GM19023 (cell line): Measurements from ENCODE around the gene GIPC2.
"Not testable (repeated sequence)": the region's sequence is repeated elsewhere in the genome, so short reads cannot be mapped to it uniquely, and the experiment has no call there.

Experiments used
- ATAC-seq: cut with Tn5 transposase; IDR thresholded peaks from one replicate; pipeline ENCODE4 v1.9.1; 2021; ENCODE audit warnings: mild to moderate bottlenecking, moderate library complexity; ENCODE audit not compliant: unreplicated experiment

The GIPC2 gene

DNA sequence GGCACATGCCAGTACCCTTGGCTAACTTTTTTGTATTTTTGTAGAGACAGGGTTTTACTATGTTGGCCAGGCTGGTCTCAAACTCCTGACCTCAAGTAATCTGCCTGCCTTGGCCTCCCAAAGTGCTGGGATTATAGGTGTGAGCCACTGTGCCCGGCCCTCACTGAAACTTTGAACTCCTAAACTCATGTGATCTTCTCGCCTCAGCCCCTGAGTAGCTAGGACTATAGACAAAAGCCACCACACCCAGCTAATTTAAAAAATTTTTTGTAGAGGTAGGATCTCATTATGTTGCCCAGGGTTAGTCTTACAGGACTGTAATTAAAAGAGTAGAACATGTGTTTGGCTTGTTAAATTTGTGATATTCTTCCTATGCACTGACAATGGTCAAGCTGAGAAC, 19.1 kb downstream of the GIPC2 start:
- ATAC-seq, result not testable (repeated sequence)

- ATAC-seq, result no peak
Measured at GRCh38 chr1:78068681-78069283, 23.0 kb downstream of the GIPC2 start.

DNA sequence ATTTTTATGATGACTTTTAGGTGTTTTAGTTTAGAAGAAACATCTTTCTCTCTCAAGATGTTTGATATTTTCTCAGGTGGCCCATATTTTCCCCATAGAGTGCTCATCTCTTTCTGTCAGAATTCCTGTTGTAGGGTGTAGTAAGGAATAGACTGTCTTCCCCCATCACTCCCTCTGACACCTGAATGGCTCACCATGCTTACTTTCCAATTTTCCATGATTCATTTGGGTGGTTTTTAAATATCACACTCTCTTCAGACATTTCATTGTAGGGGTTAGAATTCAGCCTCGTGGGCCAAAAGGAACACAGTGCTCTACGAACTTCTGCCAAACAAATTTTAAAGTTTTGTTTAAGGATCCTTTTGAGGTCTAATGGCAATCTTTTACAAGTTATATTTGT, 24.0 kb downstream of the GIPC2 start:
- ATAC-seq, result no peak

GRCh38 chr1:78070210-78070609, 24.4 kb downstream of the GIPC2 start:
- no peak for ATAC-seq

DNA sequence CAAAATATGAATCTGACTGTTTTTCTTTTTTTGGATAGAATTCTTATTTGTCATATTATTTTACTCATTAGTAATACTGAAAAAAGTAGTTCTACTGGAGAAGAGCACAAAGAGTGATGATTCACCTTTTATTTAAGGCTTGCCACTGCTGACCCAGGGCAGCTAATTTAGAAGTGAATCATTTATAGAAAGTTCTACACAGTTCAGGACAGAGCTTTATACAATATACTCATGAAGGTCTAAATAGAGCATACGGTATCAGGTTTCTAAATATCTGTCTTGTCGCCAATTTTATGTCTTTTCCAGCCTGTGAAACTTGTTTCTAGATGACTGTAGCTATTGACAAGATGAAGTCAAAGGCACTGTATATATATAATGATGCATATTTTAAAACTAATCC, 25.0 kb downstream of the GIPC2 start:
- ATAC-seq, result no peak

DNA sequence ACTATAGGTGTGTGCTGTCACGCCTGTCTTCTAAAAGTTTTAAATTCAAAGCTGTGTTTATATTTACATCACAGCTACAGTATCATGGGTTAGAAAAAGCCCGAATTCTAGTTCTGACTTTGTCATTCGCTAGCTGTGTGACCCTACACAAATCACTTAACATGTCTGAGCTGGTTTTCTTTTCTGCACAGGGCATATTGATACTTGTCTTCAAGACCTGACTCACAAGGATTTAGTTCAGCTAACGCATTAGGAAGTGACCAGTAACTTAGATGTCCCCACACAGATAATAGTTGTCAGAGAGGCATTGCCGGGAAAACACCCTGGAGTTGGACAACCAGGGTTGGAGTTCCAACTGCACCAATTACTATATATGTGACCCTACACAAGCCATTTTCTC, 25.9 kb downstream of the GIPC2 start:
- no peak for ATAC-seq

GRCh38 chr1:78072216-78072615, 26.4 kb downstream of the GIPC2 start:
- no peak for ATAC-seq

DNA sequence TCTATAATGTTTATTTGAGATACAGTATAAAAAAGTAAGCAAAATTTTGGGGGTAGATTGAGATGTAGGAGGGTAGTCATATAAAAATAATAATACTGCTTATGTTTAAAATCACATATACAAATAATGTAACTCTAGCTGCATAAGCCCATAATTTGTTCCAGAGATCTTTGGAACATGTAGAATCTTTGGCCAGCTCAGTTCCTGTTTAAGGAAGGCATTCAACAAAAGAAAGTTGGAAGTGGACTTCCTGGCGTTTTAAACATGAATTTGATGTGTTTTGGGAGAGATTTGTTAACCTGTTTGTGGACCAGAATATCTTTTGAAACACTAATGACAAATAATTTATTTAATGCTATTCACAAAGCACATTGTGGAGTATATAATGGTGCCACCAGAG, 27.7 kb downstream of the GIPC2 start:
- ATAC-seq, result no peak

- ATAC-seq, result no peak
Measured at GRCh38 chr1:78075621-78076020, 29.9 kb downstream of the GIPC2 start.

DNA sequence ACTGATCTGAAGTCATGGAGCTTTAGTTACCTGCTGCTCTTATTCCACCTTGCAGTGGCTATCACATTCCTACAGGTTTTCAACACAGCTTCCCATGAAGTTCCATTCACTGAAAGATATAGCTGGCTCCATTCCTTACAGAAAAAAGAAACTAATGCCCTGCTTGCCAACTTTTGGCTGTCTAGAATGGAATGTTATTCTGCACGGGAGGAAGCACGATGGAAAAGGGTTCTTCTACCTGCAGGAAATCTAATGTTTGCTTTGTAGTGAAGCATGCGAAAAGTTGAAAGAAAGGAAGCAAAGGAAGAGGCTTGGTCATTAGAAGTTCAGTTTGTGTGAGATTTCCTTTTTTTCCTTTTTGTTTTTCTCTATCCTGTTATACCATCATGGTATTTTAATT, 32.6 kb downstream of the GIPC2 start:
- no peak for ATAC-seq

DNA sequence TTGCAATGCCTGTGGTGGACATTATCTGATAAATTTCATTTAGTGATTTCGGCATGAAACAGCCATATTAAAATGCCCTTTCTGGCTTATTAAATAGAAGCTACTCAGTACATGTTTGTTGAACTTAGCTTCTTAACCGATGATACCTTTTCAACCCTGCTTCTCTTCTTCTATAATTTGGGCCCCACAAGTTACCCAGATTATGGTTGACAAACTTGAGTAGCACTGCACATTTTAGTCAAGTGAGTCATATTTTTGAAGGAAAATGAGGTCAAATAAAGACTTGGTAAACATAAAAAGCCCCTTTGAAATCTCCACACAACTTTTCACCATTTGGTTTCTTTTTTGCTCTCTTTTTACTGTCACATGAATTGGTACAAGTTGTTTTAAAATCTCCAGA, 33.8 kb downstream of the GIPC2 start:
- ATAC-seq, result no peak

DNA sequence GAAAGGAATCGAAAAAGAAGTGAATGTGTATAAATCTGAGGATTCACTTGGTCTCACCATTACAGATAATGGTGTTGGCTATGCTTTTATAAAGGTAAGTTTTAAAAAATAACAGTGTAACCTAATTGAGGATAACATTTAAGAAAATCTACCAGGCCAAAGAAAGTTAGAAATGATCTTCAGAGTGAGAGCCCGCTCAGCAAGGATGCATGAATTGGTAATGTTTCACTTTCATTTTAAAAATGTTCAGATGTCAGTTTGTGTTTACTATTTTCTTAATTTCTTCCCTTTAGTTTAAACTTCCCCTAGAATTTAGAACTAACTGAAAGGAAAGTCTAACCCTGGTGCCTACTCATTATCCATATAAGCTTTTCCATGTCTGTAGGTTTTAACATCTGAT, 35.0 kb downstream of the GIPC2 start:
- no peak for ATAC-seq

DNA sequence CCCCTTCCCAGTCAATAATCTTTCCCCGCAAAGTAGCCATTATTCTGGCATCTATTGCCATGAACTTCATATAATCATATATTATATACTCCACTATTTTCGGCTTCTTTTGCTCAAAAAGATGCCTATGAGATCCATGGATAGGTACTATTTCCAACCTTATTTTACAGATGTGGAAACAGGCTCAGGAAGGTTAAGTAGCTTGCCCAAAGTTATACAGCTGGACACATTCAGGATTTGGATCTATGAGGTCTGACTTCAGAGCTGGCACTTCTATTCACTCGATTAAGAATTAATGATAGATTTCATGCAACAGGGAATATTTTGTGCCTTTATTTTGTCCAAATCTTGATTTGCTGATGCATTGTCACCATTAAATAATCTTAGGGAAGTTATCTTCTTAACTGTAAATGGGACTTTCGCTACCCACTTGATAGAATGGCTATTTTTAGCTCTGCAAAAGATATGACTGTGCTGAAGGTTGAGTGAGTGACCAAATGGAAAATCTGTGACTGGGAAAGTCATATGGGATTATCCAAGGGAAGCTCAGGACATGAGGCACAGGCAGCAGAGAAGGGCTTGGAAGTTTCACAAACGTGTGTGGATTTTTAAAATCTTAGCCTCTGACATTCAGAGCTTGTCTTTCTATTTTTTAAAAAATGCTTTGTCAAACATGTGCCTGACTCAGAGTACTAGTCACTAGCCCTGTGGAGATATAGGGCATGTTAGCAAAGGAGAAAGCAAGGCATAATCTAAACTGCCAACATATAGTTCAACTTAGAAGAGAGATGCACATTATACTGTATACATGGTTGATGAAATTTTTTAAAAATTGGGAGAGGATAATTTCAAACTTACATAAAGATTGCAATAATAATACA, 36.5 kb downstream of the GIPC2 start:
- ATAC-seq, result no peak

DNA sequence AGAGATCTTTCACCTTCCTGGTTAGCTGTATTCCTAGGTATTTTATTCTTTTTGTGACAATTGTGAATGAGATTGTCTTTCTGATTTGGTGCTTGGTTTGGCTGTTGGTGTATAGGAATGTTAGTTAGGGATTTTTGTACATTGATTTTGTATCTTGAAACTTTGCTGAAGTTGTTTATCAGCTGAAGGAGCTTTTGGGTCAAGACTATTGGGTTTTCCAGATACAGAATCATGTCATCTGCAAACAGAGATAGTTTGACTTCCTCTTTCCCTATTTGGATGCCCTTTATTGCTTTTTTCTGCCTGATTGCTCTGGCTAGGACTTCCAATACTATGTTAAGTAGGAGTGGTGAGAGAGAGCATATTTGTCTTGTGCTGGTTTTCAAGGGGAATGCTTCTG, 38.9 kb downstream of the GIPC2 start:
- ATAC-seq, result not testable (repeated sequence)

- no peak for ATAC-seq
Measured at GRCh38 chr1:78086697-78087096, 40.9 kb downstream of the GIPC2 start.

DNA sequence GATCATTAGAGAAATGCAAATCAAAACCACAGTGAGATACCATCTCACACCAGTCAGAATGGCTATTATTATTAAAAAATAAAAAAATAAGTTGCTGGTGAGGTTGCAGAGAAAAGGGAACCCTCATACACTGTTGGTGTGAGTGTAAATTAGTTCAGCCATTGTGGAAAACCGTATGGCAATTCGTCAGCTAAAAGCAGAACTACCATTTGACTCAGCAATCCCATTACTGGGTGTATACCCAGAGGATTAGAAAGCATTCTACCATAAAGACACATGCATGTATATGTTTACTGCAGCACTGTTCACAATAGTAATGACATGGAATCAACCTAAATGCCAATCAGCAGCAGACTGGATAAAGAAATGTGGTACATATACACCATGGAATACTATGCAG, 42.2 kb downstream of the GIPC2 start:
- no peak for ATAC-seq

- ATAC-seq, result no peak
Measured at GRCh38 chr1:78088486-78088885, 42.7 kb downstream of the GIPC2 start.

GRCh38 chr1:78089010-78089409, 43.2 kb downstream of the GIPC2 start:
- no peak for ATAC-seq

GRCh38 chr1:78090472-78091133, 44.8 kb downstream of the GIPC2 start:
- no peak for ATAC-seq

- ATAC-seq, result no peak
Measured at GRCh38 chr1:78091215-78091813, 45.5 kb downstream of the GIPC2 start.

DNA sequence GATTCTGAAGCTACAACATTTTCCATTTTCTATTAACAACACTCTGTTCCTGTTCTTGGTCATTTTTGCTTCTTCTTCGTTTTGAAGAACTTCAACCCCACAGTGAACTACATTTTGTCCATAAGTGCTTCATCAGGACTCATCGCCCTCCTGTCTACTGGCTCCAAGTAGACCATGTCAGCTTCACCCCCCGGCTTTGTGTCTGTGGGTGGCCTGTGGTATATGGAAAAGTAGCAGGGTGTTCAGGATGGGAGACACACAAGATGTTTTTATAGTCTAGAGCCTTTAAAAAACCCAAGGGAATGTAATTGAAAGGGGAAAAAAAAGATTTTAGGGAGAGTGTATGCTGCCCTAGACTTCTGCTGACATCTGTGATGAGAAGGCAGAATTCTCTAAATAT, 46.1 kb downstream of the GIPC2 start:
- no peak for ATAC-seq

DNA sequence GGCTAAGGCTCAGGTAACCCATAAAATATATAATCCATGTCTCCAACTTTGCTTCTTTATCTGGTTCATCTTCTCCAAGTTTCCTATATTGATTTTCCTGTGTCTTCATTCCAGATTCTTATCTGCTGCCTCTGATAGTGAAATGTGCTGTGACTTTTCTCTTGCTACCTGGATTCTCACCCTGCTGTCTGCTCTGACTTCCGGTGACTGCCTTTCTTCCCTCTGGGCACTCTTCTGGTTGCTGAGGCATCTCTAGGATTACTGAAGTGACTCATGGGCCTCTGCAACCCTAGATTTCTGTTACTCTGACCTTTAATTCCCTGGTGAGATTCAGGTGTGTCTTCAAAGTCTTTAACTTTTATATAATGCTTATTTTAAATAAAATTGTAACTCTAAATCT, 46.9 kb downstream of the GIPC2 start:
- ATAC-seq, result no peak
